Panc1 (cell line): Measurements from ENCODE around the gene RACK1.

Experiments used
- POLR2AphosphoS5 ChIP-seq: IDR thresholded peaks from 2 replicates; pipeline ENCODE4 v1.6.1; 2012; ENCODE audit warnings: mild to moderate bottlenecking, low read depth, low read length, moderate library complexity
- TF ChIP-seq, protein P1 (sequence below): fragments of 450-650 bp; IDR thresholded peaks from 2 replicates; pipeline ENCODE4 v1.5.1; 2017; ENCODE audit warnings: mild to moderate bottlenecking

DNA sequence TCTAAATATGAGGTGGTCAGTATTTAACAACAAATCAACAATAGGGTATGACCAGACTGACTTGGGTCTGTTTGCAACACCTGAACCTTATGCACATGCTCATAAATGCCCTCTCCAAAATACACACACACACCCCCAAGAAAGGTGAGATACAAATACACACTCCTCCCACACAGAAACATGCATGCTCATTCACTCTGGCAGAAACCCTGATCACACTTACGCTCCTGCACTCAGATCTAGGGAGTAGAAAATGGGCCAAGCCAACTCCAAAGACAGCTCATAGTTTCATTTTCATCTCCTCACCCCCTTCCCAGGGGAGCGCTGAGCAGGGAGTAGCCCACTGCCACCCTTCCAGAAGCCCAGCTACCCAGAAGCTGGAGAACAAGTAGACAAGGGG, 50.0 kb downstream of the RACK1 start:
- TF ChIP-seq, protein P1, sequence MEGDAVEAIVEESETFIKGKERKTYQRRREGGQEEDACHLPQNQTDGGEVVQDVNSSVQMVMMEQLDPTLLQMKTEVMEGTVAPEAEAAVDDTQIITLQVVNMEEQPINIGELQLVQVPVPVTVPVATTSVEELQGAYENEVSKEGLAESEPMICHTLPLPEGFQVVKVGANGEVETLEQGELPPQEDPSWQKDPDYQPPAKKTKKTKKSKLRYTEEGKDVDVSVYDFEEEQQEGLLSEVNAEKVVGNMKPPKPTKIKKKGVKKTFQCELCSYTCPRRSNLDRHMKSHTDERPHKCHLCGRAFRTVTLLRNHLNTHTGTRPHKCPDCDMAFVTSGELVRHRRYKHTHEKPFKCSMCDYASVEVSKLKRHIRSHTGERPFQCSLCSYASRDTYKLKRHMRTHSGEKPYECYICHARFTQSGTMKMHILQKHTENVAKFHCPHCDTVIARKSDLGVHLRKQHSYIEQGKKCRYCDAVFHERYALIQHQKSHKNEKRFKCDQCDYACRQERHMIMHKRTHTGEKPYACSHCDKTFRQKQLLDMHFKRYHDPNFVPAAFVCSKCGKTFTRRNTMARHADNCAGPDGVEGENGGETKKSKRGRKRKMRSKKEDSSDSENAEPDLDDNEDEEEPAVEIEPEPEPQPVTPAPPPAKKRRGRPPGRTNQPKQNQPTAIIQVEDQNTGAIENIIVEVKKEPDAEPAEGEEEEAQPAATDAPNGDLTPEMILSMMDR: no peak
- no peak for TF ChIP-seq POLR2AphosphoS5
